Thoracic aorta (tissue), 2 donors: ENCODE results near the gene HRC. TPM values are rescaled to one million over a fixed set of nuclear protein-coding genes. Genes with fewer than 3 reads are reported as not detected.

Source experiments
- ATAC-seq: fragments of 150-250 bp; one replicate; pipeline ENCODE4 v1.8.0; 2017; ENCODE audit warnings: low read depth; ENCODE audit not compliant: insufficient number of reproducible peaks, low FRiP score
- DNase-seq: peaks from one replicate; pipeline ENCODE4 v3.0.0-alpha.2; 2020; ENCODE audit warnings: low spot score
- H3K27ac ChIP-seq, 2 donors: fragments of 200-600 bp; sonication (generic); 1 replicate in 1 of 2; 2 replicates in 1 of 2; pipeline ENCODE4 v1.5.1; 2016; ENCODE audit warnings: mild to moderate bottlenecking in 2 of 2, moderate library complexity in 2 of 2
- H3K27me3 ChIP-seq: fragments of 200-600 bp; sonication (generic); replicated peaks from 2 replicates; pipeline ENCODE4 v1.6.0; 2016; ENCODE audit warnings: mild to moderate bottlenecking; ENCODE audit not compliant: insufficient read depth
- H3K36me3 ChIP-seq: fragments of 200-600 bp; sonication (generic); one replicate; pipeline ENCODE4 v1.5.1; 2016
- H3K4me1 ChIP-seq, 2 donors: fragments of 200-600 bp; sonication (generic); 1 replicate in 1 of 2; 2 replicates in 1 of 2; pipeline versions ENCODE4 v1.5.1 to v1.6.0; 2016; ENCODE audit warnings: low read depth in 2 of 2, mild to moderate bottlenecking in 1 of 2; ENCODE audit not compliant: control insufficient read depth in 1 of 2
- H3K4me3 ChIP-seq: fragments of 200-600 bp; sonication (generic); 2 replicates; pipeline ENCODE4 v1.5.1; 2016; ENCODE audit warnings: mild to moderate bottlenecking
- H3K9me3 ChIP-seq: fragments of 200-600 bp; sonication (generic); 2 replicates; pipeline ENCODE4 v1.5.1; 2016
- CTCF ChIP-seq: fragments of 200-600 bp; sonication (generic); IDR thresholded peaks from one replicate; pipeline ENCODE4 v1.5.1; 2019; ENCODE audit warnings: antibody characterized with exemption
- total RNA-seq, 2 donors: library from RNA; depleted of rRNA; stranded (reverse); fragments of >200 nt; gene quantifications; one replicate each; pipeline versions ENCODE4 v1.1.0 to v1.2.3, GENCODE V29; 2016

Gene HRC
- total RNA-seq, 2 donors from 2014 or later = 2.2 to 6.5 TPM

GRCh38 chr19:49194408-49194807 is 39.2 kb upstream of the HRC start:
- no peak for TF ChIP-seq CTCF
- H3K36me3 ChIP-seq = peaks cover 26% of the 10 kb centered on the region
- H3K9me3 ChIP-seq = no peaks in the 10 kb centered on the region
- no peak overlapping the region for H3K27ac ChIP-seq
- no peak for ATAC-seq
- no peaks in the 10 kb centered on the region for H3K27me3 ChIP-seq
- H3K4me3 ChIP-seq = no peak overlapping the region
- peaks cover 0 to 5% of the 10 kb centered on the region in 2 donors for H3K4me1 ChIP-seq
- DNase-seq = no peak

GRCh38 chr19:49193822-49194394 is 38.7 kb upstream of the HRC start:
- ATAC-seq (no peak), DNase-seq (no peak)
- H3K36me3 ChIP-seq = peaks cover 31% of the 10 kb centered on the region

GRCh38 chr19:49190781-49191180 is 35.6 kb upstream of the HRC start:
- peaks cover 52% of the 10 kb centered on the region for H3K36me3 ChIP-seq
- H3K27me3 ChIP-seq = no peaks in the 10 kb centered on the region
- no peaks in the 10 kb centered on the region for H3K9me3 ChIP-seq
- no peak overlapping the region for H3K4me3 ChIP-seq
- no peak for TF ChIP-seq CTCF
- no peaks in the 10 kb centered on the region for H3K4me1 ChIP-seq
- H3K27ac ChIP-seq = no peak overlapping the region
- no peak for ATAC-seq
- DNase-seq = no peak

More at GRCh38 chr19:49193822-49194394, 38.7 kb upstream of the HRC start:
- Histone ChIP-seq H3K4me3 (no peak overlapping the region), H3K4me1 (peaks cover 0 to 5% of the 10 kb centered on the region in 2 donors), H3K27me3 (no peaks in the 10 kb centered on the region), H3K27ac (no peak overlapping the region), H3K9me3 (no peaks in the 10 kb centered on the region)
- no peak for TF ChIP-seq CTCF

- Histone ChIP-seq H3K27ac (no peak overlapping the region), H3K4me3 (no peak overlapping the region), H3K9me3 (no peaks in the 10 kb centered on the region), H3K27me3 (no peaks in the 10 kb centered on the region), H3K36me3 (peaks cover 55% of the 10 kb centered on the region), H3K4me1 (no peaks in the 10 kb centered on the region)
- no peak for TF ChIP-seq CTCF
- ATAC-seq (no peak), DNase-seq (no peak)
Measured at GRCh38 chr19:49189259-49189658, 34.1 kb upstream of the HRC start.

- H3K27ac ChIP-seq = no peak overlapping the region
- no peak for DNase-seq
- H3K9me3 ChIP-seq = no peaks in the 10 kb centered on the region
- no peak for ATAC-seq
- TF ChIP-seq CTCF = no peak
- no peak overlapping the region for H3K4me3 ChIP-seq
- H3K4me1 ChIP-seq = no peaks in the 10 kb centered on the region
- peaks cover 55% of the 10 kb centered on the region for H3K36me3 ChIP-seq
- no peaks in the 10 kb centered on the region for H3K27me3 ChIP-seq
Measured at GRCh38 chr19:49188626-49189200, 33.5 kb upstream of the HRC start.
